Measurements from ENCODE around the gene EML6. TPM values are rescaled to one million over a fixed set of nuclear protein-coding genes. Genes with fewer than 3 reads are reported as not detected.

The EML6 gene
- polyA plus RNA-seq, 2 donors, result 0.88 to 1.3 TPM

- H3K36me3 ChIP-seq (ENCODE audit: control insufficient read depth in 2 of 2, insufficient read depth in 2 of 2, low read length in 1 of 2), result no peaks in the 10 kb centered on the region
- H3K9me3 ChIP-seq (ENCODE audit: control insufficient read depth in 2 of 2, insufficient read depth in 1 of 2, low read depth in 1 of 2, low read length in 1 of 2), result no peaks in the 10 kb centered on the region
- H3K27me3 ChIP-seq (ENCODE audit: control insufficient read depth in 1 of 2, insufficient read depth in 2 of 2, low read length in 2 of 2), result no peaks in the 10 kb centered on the region
- no peaks in the 10 kb centered on the region for H3K4me1 ChIP-seq (ENCODE audit: control insufficient read depth in 2 of 2, insufficient read depth in 2 of 2, low read length in 1 of 2)
- H3K27ac ChIP-seq (ENCODE audit: low read depth in 2 of 2, low read length in 1 of 2), result no peak overlapping the region
- 81 to 86% methylated on average over 2 of the region's 2 CpGs for WGBS, 2 donors
- H3K4me3 ChIP-seq (ENCODE audit: low read depth in 1 of 2, low read length in 2 of 2), result no peak overlapping the region
Measured at GRCh38 chr2:54740333-54740732, 16.9 kb downstream of the EML6 start.

- no peaks in the 10 kb centered on the region for H3K36me3 ChIP-seq (ENCODE audit: control insufficient read depth in 2 of 2, insufficient read depth in 2 of 2, low read length in 1 of 2)
- no peaks in the 10 kb centered on the region for H3K27me3 ChIP-seq (ENCODE audit: control insufficient read depth in 1 of 2, insufficient read depth in 2 of 2, low read length in 2 of 2)
- WGBS, 2 donors, result 47 to 94% methylated on average over 1 of the region's 1 CpG
- H3K4me1 ChIP-seq (ENCODE audit: control insufficient read depth in 2 of 2, insufficient read depth in 2 of 2, low read length in 1 of 2), result no peaks in the 10 kb centered on the region
- H3K27ac ChIP-seq (ENCODE audit: low read depth in 2 of 2, low read length in 1 of 2), result no peak overlapping the region
- no peaks in the 10 kb centered on the region for H3K9me3 ChIP-seq (ENCODE audit: control insufficient read depth in 2 of 2, insufficient read depth in 1 of 2, low read depth in 1 of 2, low read length in 1 of 2)
- no peak overlapping the region for H3K4me3 ChIP-seq (ENCODE audit: low read depth in 1 of 2, low read length in 2 of 2)
Measured at GRCh38 chr2:54741250-54741649, 17.8 kb downstream of the EML6 start.

- WGBS, 2 donors, result 80 to 84% methylated on average over 5 of the region's 5 CpGs
Measured at GRCh38 chr2:54750040-54750439, 26.6 kb downstream of the EML6 start.

GRCh38 chr2:54752439-54752838, 29.0 kb downstream of the EML6 start:
- 94 to 98% methylated on average over 1 of the region's 1 CpG for WGBS, 2 donors
- Histone ChIP-seq H3K27ac (ENCODE audit: low read depth in 2 of 2, low read length in 1 of 2) (no peak overlapping the region), H3K27me3 (ENCODE audit: control insufficient read depth in 1 of 2, insufficient read depth in 2 of 2, low read length in 2 of 2) (no peaks in the 10 kb centered on the region), H3K9me3 (ENCODE audit: control insufficient read depth in 2 of 2, insufficient read depth in 1 of 2, low read depth in 1 of 2, low read length in 1 of 2) (no peaks in the 10 kb centered on the region), H3K36me3 (ENCODE audit: control insufficient read depth in 2 of 2, insufficient read depth in 2 of 2, low read length in 1 of 2) (no peaks in the 10 kb centered on the region), H3K4me1 (ENCODE audit: control insufficient read depth in 2 of 2, insufficient read depth in 2 of 2, low read length in 1 of 2) (peaks cover 0 to 2% of the 10 kb centered on the region in 2 donors), H3K4me3 (ENCODE audit: low read depth in 1 of 2, low read length in 2 of 2) (no peak overlapping the region)

More at GRCh38 chr2:54750040-54750439, 26.6 kb downstream of the EML6 start:
- H3K27ac ChIP-seq (ENCODE audit: low read depth in 2 of 2, low read length in 1 of 2), result no peak overlapping the region
- H3K36me3 ChIP-seq (ENCODE audit: control insufficient read depth in 2 of 2, insufficient read depth in 2 of 2, low read length in 1 of 2), result no peaks in the 10 kb centered on the region
- H3K9me3 ChIP-seq (ENCODE audit: control insufficient read depth in 2 of 2, insufficient read depth in 1 of 2, low read depth in 1 of 2, low read length in 1 of 2), result no peaks in the 10 kb centered on the region
- H3K27me3 ChIP-seq (ENCODE audit: control insufficient read depth in 1 of 2, insufficient read depth in 2 of 2, low read length in 2 of 2), result no peaks in the 10 kb centered on the region
- H3K4me1 ChIP-seq (ENCODE audit: control insufficient read depth in 2 of 2, insufficient read depth in 2 of 2, low read length in 1 of 2), result no peaks in the 10 kb centered on the region
- no peak overlapping the region for H3K4me3 ChIP-seq (ENCODE audit: low read depth in 1 of 2, low read length in 2 of 2)

GRCh38 chr2:54755641-54756326, 32.3 kb downstream of the EML6 start:
- WGBS, 2 donors, result 44 to 66% methylated on average over 9 of the region's 9 CpGs
- Histone ChIP-seq H3K27me3 (ENCODE audit: control insufficient read depth in 1 of 2, insufficient read depth in 2 of 2, low read length in 2 of 2) (no peaks in the 10 kb centered on the region), H3K4me3 (ENCODE audit: low read depth in 1 of 2, low read length in 2 of 2) (no peak overlapping the region), H3K4me1 (ENCODE audit: control insufficient read depth in 2 of 2, insufficient read depth in 2 of 2, low read length in 1 of 2) (peaks cover 0 to 2% of the 10 kb centered on the region in 2 donors), H3K9me3 (ENCODE audit: control insufficient read depth in 2 of 2, insufficient read depth in 1 of 2, low read depth in 1 of 2, low read length in 1 of 2) (no peaks in the 10 kb centered on the region), H3K27ac (ENCODE audit: low read depth in 2 of 2, low read length in 1 of 2) (no peak overlapping the region), H3K36me3 (ENCODE audit: control insufficient read depth in 2 of 2, insufficient read depth in 2 of 2, low read length in 1 of 2) (no peaks in the 10 kb centered on the region)

- H3K4me1 ChIP-seq (ENCODE audit: control insufficient read depth in 2 of 2, insufficient read depth in 2 of 2, low read length in 1 of 2), result peaks cover 0 to 2% of the 10 kb centered on the region in 2 donors
- no peaks in the 10 kb centered on the region for H3K9me3 ChIP-seq (ENCODE audit: control insufficient read depth in 2 of 2, insufficient read depth in 1 of 2, low read depth in 1 of 2, low read length in 1 of 2)
- no peaks in the 10 kb centered on the region for H3K27me3 ChIP-seq (ENCODE audit: control insufficient read depth in 1 of 2, insufficient read depth in 2 of 2, low read length in 2 of 2)
- H3K36me3 ChIP-seq (ENCODE audit: control insufficient read depth in 2 of 2, insufficient read depth in 2 of 2, low read length in 1 of 2), result no peaks in the 10 kb centered on the region
- WGBS, 2 donors, result 78 to 82% methylated on average over 4 of the region's 4 CpGs
- H3K27ac ChIP-seq (ENCODE audit: low read depth in 2 of 2, low read length in 1 of 2), result no peak overlapping the region
- no peak overlapping the region for H3K4me3 ChIP-seq (ENCODE audit: low read depth in 1 of 2, low read length in 2 of 2)
Measured at GRCh38 chr2:54757500-54757899, 34.0 kb downstream of the EML6 start.

- Histone ChIP-seq H3K36me3 (ENCODE audit: control insufficient read depth in 2 of 2, insufficient read depth in 2 of 2, low read length in 1 of 2) (no peaks in the 10 kb centered on the region), H3K4me3 (ENCODE audit: low read depth in 1 of 2, low read length in 2 of 2) (no peak overlapping the region), H3K27ac (ENCODE audit: low read depth in 2 of 2, low read length in 1 of 2) (no peak overlapping the region), H3K9me3 (ENCODE audit: control insufficient read depth in 2 of 2, insufficient read depth in 1 of 2, low read depth in 1 of 2, low read length in 1 of 2) (no peaks in the 10 kb centered on the region), H3K27me3 (ENCODE audit: control insufficient read depth in 1 of 2, insufficient read depth in 2 of 2, low read length in 2 of 2) (no peaks in the 10 kb centered on the region), H3K4me1 (ENCODE audit: control insufficient read depth in 2 of 2, insufficient read depth in 2 of 2, low read length in 1 of 2) (peaks cover 0 to 2% of the 10 kb centered on the region in 2 donors)
- WGBS, 2 donors, result 54 to 67% methylated on average over 1 of the region's 1 CpG
Measured at GRCh38 chr2:54758951-54759350, 35.5 kb downstream of the EML6 start.

GRCh38 chr2:54760310-54760709, 36.8 kb downstream of the EML6 start:
- Histone ChIP-seq H3K4me1 (ENCODE audit: control insufficient read depth in 2 of 2, insufficient read depth in 2 of 2, low read length in 1 of 2) (peaks cover 0 to 2% of the 10 kb centered on the region in 2 donors), H3K4me3 (ENCODE audit: low read depth in 1 of 2, low read length in 2 of 2) (no peak overlapping the region), H3K27me3 (ENCODE audit: control insufficient read depth in 1 of 2, insufficient read depth in 2 of 2, low read length in 2 of 2) (no peaks in the 10 kb centered on the region), H3K27ac (ENCODE audit: low read depth in 2 of 2, low read length in 1 of 2) (no peak overlapping the region), H3K9me3 (ENCODE audit: control insufficient read depth in 2 of 2, insufficient read depth in 1 of 2, low read depth in 1 of 2, low read length in 1 of 2) (no peaks in the 10 kb centered on the region), H3K36me3 (ENCODE audit: control insufficient read depth in 2 of 2, insufficient read depth in 2 of 2, low read length in 1 of 2) (no peaks in the 10 kb centered on the region)
- 97% methylated on average over 2 of the region's 2 CpGs for WGBS, 2 donors

GRCh38 chr2:54763636-54764291, 40.3 kb downstream of the EML6 start:
- Histone ChIP-seq H3K27ac (ENCODE audit: low read depth in 2 of 2, low read length in 1 of 2) (no peak overlapping the region), H3K27me3 (ENCODE audit: control insufficient read depth in 1 of 2, insufficient read depth in 2 of 2, low read length in 2 of 2) (no peaks in the 10 kb centered on the region), H3K4me3 (ENCODE audit: low read depth in 1 of 2, low read length in 2 of 2) (no peak overlapping the region), H3K9me3 (ENCODE audit: control insufficient read depth in 2 of 2, insufficient read depth in 1 of 2, low read depth in 1 of 2, low read length in 1 of 2) (no peaks in the 10 kb centered on the region), H3K4me1 (ENCODE audit: control insufficient read depth in 2 of 2, insufficient read depth in 2 of 2, low read length in 1 of 2) (no peaks in the 10 kb centered on the region), H3K36me3 (ENCODE audit: control insufficient read depth in 2 of 2, insufficient read depth in 2 of 2, low read length in 1 of 2) (no peaks in the 10 kb centered on the region)
- WGBS, 2 donors, result 82% methylated on average over 7 of the region's 7 CpGs

GRCh38 chr2:54767921-54768320, 44.5 kb downstream of the EML6 start:
- no peaks in the 10 kb centered on the region for H3K36me3 ChIP-seq (ENCODE audit: control insufficient read depth in 2 of 2, insufficient read depth in 2 of 2, low read length in 1 of 2)
- no peaks in the 10 kb centered on the region for H3K9me3 ChIP-seq (ENCODE audit: control insufficient read depth in 2 of 2, insufficient read depth in 1 of 2, low read depth in 1 of 2, low read length in 1 of 2)
- no peaks in the 10 kb centered on the region for H3K27me3 ChIP-seq (ENCODE audit: control insufficient read depth in 1 of 2, insufficient read depth in 2 of 2, low read length in 2 of 2)
- H3K4me1 ChIP-seq (ENCODE audit: control insufficient read depth in 2 of 2, insufficient read depth in 2 of 2, low read length in 1 of 2), result peaks cover 0 to 3% of the 10 kb centered on the region in 2 donors
- no peak overlapping the region for H3K4me3 ChIP-seq (ENCODE audit: low read depth in 1 of 2, low read length in 2 of 2)
- no peak overlapping the region for H3K27ac ChIP-seq (ENCODE audit: low read depth in 2 of 2, low read length in 1 of 2)

Measured in esophagus (tissue), 2 donors.